ENCODE measurements around the gene APBA2.
"Not testable (repeated sequence)": the region's sequence is repeated elsewhere in the genome, so short reads cannot be mapped to it uniquely, and the experiment has no call there.

APBA2 gene

DNA sequence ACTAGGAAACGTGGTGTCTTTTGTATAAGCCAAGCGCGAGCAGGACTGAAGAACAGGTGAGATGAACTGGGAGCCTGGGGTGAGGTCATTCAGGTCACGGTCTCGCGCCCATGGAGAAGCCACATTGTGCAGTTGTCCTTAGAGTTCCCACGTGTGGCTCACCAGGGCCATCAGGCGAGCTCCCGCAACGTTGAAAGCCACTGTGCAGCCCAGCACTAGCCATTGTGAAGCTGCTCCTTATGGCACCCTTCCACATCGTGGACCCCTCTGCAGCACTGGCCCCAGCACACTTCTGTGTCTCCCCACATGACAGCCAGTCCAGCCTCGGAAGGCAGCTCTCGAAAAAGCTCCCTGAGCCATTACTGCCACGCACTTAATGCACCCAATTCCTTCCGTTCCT lies 7.6 kb upstream of the APBA2 start:
- DNase-seq (ENCODE audit: low spot score) = no peak

DNA sequence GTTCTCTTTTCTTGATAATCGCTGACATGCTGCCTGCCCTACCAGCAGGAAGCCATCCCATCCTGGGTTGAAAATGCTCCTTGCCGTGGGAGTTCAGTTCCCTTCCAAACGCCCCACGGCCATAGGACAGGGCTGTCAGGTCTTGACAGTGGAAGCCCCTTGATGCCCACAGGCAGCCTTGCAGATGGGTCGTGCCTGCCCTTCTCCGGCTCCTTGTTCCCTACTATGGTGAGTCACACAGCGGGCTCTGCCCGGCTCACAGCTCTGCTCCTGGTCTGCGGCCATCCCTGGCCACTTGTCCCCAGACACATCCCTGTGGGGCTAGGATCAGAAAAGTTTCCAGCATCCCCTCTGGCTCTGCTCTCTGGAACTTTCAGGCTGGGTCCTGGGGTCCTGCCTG lies 6.2 kb upstream of the APBA2 start:
- no peak for DNase-seq (ENCODE audit: low spot score)

DNA sequence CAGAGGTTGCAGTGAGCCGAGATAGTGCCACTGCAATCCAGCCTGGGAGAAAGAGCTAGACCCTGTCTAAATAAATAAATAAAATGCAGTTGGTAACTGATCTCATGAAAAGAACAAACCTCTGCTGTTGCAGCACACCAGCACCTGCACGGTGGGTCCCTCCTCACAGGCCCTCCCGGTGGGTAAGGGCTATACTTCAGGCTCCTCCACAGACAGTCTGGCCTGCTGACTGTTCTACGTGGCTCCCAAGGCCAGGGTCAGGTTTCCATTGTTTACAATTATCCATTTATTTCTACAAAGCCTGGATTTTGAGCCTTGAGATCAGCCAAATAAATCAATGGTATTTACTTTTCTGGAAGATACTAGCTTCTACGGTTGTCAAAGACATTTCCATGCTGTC lies 5.1 kb upstream of the APBA2 start:
- DNase-seq (ENCODE audit: low spot score) = no peak

DNA sequence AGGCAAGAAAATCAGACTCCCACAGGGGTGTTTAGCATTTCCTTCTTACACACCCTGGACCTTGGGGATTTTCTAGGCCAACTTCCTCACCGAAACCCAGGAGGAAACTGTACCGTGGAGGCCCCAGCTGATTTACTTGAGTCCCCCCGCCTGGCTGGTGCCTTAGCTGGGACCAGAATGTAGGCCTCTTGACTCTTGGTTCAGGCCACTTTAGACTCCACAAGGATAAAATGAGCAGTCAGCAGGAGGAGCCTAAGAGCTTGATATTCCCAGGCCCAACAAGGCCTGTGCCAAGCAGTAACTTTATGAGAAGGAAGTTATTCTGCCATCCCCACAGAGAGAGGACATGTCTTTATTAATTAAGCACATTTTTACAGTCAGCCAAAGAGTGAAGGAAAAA lies 4.6 kb upstream of the APBA2 start:
- DNase-seq (ENCODE audit: low spot score) = no peak

DNA sequence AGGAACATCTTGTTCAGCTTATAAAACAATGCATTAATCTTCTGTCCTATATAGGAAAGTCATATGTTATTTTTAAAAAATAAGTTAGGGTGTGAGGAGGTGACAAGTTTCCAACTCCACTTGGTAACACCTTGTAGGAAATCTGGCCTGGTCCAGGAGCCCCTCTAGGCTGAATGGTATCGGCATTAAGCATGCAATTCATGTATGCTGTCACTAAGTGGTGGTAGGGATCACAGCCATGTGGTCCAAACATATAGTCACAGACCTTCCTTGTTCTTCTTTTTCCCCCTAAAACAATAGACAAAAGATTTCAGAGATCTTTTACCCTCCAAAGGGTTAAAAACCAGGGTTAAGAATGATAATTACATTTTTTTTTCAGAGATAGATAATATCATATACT lies 4.2 kb upstream of the APBA2 start:
- no peak for DNase-seq (ENCODE audit: low spot score)

DNA sequence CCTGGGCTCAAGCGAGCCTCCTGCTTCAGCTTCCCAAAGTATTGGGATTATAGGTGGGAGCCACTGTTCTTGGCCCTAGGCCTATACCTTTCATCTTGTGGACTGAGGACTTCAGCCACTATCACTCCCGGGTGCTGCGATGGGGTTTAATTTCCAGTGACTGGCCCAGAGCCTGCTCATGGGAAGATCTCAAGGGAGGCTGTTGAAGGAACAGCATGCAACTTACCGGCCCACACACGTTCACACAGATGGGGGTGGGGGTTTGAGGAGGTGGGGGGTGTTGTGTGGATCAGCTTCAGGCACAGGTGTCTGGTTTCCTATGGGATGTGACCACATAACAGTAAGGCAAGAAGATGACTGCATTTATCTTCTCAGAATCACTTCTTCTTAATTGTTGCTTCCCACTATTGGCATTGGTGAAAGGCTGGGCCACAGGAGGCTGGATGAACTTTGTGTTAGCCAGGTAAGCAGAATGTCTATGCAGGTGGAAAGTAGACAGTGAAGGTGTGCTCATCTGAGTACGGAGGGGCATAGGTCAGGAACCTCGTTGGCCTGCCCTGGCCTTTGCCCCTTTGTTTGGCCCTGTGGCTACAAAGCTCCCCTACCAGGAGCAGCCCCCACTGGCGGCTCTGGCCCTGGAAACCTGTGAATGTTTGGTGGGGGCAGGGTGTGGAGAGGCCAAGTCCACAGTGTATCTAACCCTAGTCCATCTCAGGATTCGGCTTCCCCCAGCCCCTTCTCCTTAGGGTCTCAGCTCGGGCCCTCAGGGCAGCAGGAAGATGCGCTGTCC lies 1.4 kb upstream of the APBA2 start:
- DNase-seq (ENCODE audit: low spot score) = no peak

DNA sequence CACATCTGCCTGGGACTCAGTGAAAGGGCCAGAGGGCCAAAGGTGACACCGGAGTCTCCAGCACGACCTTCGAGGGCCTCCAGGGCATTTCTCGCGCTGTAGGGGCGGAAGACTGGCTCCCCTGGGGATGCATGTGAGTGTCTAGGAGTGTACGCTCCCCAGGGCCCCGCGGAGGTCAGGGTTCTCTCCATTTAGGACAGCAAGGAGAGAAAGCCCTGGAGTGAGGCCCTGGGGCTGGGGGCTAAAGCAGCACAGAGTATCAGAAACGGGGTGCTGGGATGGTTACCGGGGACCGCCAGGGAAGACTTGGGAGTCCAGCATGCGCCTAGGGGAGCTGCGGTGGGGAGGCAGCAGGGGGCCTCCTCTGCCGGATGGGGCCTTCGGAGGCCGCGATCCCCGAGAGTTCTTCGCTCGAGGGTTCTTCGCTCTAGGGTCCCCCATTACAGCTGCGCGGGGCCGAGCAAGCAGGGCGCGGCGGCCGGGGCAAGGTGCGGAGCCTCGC lies 595 bp upstream of the APBA2 start:
- no peak for DNase-seq (ENCODE audit: low spot score)

DNA sequence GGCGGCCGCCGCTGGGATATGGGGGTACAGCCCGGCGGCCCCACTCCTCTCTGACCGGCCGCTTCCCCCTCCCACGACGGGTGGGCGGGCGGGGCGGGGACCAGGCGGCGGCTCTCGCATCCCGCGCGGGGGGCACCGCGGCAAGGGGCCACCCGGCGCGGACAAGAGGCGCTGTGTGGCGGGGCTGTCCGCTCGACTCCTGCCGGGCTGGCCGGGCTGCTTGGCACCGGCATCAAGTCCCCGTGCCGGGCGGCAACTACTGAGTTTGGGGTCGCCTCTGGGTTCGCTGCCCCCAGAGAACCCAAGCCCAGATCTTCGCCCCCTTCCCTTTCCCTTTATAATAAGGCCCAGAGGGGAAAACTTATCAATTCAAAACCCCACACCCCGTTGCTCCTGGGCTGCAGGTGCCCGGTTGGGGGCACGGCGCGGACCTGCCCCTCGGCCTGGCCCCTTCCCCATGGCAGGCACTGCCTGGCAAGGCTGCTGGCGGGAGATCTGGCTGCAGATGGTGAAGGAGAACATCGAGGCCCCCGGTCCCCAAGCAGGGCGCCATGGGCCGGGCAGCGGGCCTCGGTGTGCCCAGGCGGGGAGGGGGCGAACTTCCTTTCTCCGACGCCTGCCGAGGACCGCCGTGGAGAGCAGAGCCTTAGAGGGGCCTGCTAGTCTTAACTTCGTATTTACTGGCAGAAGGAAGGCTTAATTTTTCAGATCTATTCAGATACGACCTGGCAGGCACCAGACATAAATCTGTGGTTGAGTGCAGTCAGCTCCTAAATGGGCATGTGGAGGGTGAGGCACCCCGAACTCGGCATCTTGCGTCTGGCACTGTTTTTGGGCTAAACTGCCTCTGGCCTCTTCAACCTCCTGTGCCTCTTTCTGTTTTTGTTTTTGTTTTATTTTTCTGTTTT lies 911 bp downstream of the APBA2 start:
- no peak for DNase-seq (ENCODE audit: low spot score)

DNA sequence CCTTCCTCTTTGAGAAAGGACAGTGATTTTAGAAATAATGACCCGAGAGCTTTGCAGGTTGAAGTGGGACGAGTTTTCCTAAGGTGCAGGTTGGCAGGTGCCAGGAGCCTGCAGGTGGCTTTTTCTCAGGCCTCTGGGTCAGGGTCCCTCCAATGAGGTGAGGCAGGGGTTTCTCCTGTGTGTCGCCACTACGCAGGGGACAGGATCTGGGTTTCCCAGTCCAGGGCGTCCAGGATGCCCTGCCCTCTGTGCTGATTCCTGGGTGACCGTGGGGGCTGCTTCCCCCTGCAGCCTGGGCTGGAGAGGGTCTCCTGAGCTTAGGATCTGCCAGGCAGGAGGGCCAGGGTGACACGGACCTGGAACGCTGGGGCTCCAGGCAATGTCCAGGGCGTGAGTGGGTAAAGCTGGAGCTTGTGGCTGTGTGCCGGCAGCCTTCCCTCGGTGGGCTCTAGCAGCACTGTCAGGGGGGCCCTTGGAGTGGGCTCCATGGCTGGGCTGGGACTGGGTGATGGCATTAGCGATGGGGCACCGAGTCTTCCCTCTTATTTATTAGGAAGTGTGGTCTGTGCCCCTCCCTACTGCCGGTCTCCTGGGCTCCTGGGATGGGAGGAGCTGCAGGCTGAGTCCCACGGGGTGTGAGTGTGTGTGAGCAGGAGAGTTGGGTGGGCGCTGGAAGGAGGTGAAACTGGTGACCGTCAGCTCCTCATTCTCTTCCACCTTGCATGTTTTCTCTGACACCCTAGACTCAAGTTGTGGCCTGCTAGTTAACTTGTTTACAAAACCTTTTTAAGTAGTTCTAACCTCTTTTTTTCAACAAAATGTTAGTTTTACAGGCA lies 1.8 kb downstream of the APBA2 start:
- no peak for DNase-seq (ENCODE audit: low spot score)

DNA sequence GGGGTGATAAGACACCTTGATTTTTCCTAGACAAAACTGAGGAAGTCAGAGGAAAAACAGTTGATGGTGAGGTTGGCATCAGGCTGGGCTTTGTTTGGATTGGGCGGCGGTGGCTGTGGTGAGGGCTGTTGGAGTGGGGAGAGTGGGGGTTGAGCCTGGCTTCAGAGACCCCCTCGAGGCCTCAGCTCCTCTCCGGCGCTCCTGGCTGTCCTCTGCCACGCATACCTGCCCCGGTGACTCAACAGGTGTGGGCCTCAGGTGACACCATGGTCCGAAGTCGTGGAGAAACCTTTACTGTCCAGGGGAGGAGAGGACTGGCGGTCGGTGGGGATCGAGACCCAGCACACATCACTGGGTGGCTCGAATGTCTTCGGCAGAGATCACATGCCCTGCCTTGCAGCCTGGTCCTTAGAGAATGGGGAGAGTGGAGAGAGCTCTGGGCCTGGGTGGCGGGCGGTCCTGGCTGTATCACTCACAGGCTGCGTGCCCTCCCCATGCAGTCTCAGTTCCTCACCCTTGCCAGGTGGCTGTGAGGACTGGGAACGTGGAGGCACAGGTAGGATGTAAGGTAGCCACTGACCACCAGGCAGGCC lies 2.6 kb downstream of the APBA2 start:
- no peak for DNase-seq (ENCODE audit: low spot score)

DNA sequence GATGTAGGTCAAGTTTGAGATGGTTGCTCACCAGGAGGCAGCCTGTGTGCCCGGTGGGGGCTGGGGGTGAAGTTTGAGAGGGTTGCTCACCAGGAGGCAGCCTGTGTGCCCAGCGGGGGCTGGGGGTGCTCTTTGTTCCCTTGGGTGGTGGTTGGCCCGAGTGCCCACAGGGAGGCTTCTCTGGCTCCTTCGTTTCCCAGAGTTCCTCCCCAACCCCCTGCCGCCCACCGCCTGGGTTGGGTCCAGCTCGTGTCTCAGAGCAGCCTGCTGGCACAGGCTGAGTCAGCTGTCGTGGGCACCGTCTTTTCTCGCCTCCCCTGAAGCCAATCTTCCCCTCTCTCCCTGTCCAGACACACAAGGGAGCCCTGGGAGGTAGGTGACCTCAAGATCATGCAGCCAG lies 3.1 kb downstream of the APBA2 start:
- DNase-seq (ENCODE audit: low spot score) = no peak

DNA sequence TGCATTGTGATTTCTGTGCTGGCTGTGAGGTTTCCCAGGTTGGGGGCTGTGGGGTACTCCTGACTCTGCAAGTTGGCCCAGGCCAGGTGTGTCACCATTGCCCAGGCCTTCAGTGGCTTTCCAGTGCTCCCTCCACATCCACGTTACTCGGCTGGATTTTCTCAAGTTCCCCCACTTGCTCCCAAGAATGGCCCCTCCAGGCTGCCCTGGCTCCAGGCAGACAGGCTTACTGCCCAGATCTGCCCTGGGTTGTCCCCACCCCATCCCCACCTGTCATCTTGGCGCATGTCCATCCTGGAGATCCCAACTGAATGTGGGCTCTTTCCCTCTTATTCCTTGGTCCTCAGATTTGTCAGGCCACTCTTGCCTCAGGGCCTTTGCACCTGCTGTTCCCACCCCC lies 3.6 kb downstream of the APBA2 start:
- DNase-seq (ENCODE audit: low spot score) = no peak

DNA sequence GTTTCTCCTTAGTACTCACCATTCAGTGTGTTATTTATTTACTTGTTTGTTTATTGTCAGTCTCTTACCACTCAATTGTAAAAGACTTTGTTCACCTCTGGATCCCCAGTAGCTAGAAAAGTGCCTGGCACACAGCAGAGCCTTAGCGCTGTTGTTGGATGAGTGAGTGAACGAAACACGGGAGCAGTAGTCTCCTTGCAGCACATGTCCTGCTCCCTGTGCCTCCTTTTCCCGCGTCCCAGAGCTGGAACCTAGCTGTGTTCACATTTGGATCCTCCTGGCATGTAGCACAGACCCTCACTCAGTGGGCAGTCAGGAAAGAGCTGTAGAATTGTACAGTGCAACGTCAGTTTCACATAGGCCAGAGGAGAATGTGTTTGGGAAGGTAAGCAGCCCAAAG lies 4.1 kb downstream of the APBA2 start:
- DNase-seq (ENCODE audit: low spot score) = not testable (repeated sequence)

DNA sequence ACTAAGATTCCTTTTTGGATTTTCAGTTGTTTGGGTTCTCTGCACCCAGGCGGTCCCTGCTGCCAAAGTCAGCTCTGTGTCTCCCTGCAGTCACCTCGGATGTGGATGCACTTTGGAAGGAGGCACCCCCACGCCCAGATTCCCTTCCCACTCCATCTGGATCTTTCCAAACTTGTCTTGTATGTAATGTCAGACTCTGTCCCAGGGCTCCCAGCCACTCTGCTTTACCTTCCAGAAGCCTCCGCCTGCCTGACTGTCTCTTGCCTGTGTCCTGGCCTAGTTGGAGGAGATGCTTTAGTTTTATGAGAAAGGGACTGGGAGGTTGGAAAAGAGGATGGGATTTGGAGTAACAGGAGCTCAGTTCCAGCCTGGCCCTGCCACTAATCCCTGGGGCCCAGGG lies 4.5 kb downstream of the APBA2 start:
- not testable (repeated sequence) for DNase-seq (ENCODE audit: low spot score)

DNA sequence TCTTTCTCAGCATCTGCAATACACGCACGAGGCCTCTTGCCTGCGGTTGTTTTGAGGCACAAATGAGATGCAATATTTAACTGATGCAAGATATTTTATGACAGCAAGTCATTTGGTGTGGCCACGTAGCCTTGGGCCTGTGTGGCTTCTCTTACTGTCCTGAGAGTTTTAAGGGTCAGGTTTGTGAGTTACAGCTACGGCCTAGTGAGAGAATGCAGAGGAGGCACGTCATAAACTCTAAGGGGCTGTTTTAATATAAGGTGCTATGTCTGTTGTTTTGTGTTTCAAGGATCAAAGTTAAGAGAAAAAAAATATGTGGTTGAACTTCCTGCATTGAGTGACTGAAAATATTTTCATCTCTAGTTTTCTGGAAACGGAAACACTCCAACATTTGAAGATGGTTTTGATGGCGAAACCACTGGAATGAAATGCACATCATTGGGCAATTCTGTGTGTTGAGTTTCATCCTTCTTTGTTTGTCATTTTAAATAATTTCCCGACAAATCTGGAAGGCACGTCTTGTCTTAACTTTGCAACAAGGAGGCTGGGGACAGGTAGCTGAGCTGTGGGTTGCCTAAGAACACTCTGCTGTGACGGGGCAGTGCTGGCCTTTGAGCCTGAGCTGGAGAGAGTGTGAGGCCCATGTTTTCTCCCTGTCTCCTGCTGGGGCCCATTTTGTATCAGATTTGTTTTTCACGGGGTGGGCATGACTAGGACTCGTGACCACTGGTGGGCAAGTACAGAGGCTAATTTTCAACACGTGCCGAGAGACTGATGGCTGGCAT lies 5.1 kb downstream of the APBA2 start:
- no peak for DNase-seq (ENCODE audit: low spot score)

DNA sequence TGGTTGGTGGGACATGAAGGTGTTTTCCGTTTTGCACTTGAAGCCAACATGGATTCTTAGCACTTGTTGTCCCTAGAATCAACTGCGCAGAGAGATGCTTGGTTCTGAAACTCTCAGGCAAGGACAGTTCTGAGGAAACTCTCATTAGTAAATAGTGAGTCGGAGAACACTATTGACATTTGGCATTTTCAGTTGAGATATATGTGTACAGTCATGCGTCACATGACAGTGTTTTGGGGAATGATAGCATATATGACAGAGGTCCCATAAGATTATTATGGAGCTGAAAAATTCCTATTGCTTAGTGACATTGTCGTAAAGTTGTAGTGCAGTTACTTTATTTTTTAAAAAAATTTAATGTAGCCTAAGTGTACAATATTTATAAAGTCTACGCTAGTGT lies 5.8 kb downstream of the APBA2 start:
- DNase-seq (ENCODE audit: low spot score) = no peak

DNA sequence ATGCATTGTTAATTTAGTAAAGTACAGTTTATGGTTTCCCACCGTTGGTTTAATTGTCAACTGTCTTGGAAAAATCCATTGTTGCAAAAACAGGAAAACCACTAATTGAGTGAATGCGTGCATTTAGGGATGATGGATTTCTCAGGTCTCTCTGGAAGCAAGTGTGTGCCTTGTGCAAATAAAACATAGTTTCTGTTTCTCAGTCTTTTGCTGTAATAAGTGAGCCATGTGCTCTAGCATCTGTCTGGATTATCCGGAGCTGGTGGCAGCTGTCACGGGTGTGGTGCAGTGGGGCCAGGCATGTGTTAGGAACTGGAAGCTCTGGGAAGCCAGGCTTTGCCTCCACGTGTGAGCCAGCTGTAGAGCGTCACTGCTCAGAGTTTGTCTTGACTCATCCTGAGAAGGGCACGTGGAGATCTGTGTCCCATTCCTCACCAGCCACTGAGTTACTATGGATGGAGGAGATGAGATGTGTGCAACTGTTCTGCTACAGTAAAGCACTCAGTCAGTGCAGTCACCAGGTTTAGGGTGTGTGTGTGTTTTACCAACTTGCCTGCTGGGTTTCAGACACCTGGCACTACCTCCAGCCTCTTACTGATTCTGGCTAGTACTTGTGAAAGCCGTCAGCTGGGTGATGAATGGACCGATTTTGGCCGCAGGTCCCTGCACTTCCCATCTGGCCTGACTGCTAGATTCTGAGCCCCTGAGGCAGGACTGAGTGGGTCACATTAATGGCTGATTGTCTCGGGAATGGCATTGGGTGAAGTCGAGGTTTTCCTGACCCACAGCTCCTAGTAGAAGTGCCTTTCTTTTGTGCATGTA lies 7.2 kb downstream of the APBA2 start:
- no peak for DNase-seq (ENCODE audit: low spot score)

DNA sequence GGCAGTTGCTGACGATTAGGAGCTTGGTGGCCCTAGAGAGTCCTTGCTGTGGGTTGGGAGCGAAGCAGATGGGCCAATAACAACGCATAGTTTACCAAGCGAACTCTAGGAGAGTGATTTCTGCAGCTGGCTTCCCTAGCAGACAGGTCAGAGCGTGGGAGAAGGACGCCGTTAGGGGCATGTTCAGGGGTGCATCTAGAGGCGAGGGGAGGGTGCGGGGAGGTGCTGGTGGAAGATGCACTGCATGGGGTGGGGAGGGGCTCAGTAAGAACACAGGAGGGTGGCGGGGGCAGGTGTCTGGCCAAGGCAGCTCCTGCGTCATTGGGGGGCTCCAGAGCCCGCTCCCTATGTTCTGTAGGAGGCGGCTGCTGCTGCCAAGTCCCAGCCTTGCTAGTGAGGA lies 8.9 kb downstream of the APBA2 start:
- DNase-seq (ENCODE audit: low spot score) = no peak

DNA sequence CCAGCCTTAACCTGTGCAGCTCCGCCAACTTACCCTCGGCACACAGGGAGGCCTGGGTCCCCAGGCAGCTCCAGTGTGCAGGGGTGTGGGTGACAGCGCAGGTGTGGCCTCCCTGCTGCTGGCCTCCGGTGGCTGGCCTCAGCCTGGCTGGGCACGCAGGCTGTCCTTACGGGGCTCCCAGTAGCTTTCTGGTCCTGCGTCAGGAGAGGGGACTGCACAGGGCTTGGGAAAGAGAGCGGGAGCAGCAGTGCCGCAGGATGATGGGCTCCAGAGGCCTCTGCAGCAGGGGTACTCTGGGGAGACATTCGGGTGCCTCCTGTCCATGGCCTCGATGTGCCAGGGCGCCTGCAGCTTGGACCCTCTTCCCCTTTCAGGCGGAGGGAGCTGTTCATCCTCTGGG lies 9.4 kb downstream of the APBA2 start:
- no peak for DNase-seq (ENCODE audit: low spot score)

DNA sequence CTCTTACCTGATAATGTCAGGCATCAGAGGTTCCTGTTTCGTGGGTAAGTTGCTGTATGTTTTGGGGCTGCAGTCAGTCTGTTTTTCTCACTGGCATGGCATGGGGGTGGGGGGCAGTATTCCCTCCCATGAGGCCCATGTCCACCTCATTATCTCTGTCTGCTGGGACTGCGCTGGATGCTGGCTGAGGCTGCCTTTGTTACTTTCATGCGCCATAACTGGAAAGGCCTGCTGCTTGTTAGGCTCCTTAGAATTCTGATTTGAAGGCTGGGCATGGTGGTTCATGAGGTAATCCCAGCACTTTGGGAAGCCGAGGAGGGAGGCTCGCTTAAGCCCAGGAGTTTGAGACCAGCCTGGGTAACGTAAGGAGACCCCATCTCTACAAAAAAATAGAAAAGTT lies 9.8 kb downstream of the APBA2 start:
- no peak for DNase-seq (ENCODE audit: low spot score)

Measured in kidney tubule cell (primary cell).